ENCODE measurements around the gene IL22. TPM values are rescaled to one million over a fixed set of nuclear protein-coding genes. Genes with fewer than 3 reads are reported as not detected.

IL22 gene
- total RNA-seq, 1 donor from 2014 or later = not detected

GRCh38 chr12:68207276-68207675 is 46.1 kb downstream of the IL22 start:
- H3K9me3 Mint-ChIP-seq (ENCODE audit: unreplicated experiment) = peaks cover 4% of the 10 kb centered on the region
- DNase-seq (ENCODE audit: low read depth) (no peak), FAIRE-seq (no peak)
- TF ChIP-seq EZH2 (IDR thresholded peaks at IDR 0.05; ENCODE audit: insufficient read depth, low read length) = no peak
- TF ChIP-seq, protein P1, sequence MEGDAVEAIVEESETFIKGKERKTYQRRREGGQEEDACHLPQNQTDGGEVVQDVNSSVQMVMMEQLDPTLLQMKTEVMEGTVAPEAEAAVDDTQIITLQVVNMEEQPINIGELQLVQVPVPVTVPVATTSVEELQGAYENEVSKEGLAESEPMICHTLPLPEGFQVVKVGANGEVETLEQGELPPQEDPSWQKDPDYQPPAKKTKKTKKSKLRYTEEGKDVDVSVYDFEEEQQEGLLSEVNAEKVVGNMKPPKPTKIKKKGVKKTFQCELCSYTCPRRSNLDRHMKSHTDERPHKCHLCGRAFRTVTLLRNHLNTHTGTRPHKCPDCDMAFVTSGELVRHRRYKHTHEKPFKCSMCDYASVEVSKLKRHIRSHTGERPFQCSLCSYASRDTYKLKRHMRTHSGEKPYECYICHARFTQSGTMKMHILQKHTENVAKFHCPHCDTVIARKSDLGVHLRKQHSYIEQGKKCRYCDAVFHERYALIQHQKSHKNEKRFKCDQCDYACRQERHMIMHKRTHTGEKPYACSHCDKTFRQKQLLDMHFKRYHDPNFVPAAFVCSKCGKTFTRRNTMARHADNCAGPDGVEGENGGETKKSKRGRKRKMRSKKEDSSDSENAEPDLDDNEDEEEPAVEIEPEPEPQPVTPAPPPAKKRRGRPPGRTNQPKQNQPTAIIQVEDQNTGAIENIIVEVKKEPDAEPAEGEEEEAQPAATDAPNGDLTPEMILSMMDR (IDR thresholded peaks at IDR 0.05; ENCODE audit: insufficient read depth, low read depth, low read length) = no peak
- H3K4me3 Mint-ChIP-seq (ENCODE audit: unreplicated experiment) = no peak overlapping the region
- no peak overlapping the region for H3K27ac Mint-ChIP-seq (ENCODE audit: unreplicated experiment)
- H3K9ac ChIP-seq (ENCODE audit: low read length) = no peak overlapping the region
- no peaks in the 10 kb centered on the region for H3K9me3 ChIP-seq (ENCODE audit: insufficient read depth, low read depth, low read length)
- no peak overlapping the region for H2AFZ ChIP-seq (ENCODE audit: low read depth, low read length)
- H4K20me1 ChIP-seq (ENCODE audit: insufficient read depth, low read length) = no peaks in the 10 kb centered on the region
- H3K36me3 Mint-ChIP-seq (ENCODE audit: low read depth, unreplicated experiment) = no peaks in the 10 kb centered on the region
- H3K4me1 ChIP-seq (ENCODE audit: insufficient read depth, low read length) = no peaks in the 10 kb centered on the region
- H3K36me3 ChIP-seq (ENCODE audit: insufficient read depth, low read length) = no peaks in the 10 kb centered on the region
- H3K4me2 ChIP-seq (ENCODE audit: low read length) = no peak overlapping the region
- no peak overlapping the region for H3K27ac ChIP-seq (ENCODE audit: low read depth, low read length)
- H3K27me3 ChIP-seq (ENCODE audit: insufficient read depth, low read length) = peaks cover 44% of the 10 kb centered on the region
- no peaks in the 10 kb centered on the region for H3K4me1 Mint-ChIP-seq (ENCODE audit: low read depth, unreplicated experiment)
- no peak overlapping the region for H3K4me3 ChIP-seq (ENCODE audit: insufficient read depth, low read depth, low read length)
- peaks cover 19% of the 10 kb centered on the region for H3K27me3 Mint-ChIP-seq (ENCODE audit: low read depth, unreplicated experiment)
- H3K79me2 ChIP-seq (ENCODE audit: insufficient read depth, low read length) = no peaks in the 10 kb centered on the region

DNA sequence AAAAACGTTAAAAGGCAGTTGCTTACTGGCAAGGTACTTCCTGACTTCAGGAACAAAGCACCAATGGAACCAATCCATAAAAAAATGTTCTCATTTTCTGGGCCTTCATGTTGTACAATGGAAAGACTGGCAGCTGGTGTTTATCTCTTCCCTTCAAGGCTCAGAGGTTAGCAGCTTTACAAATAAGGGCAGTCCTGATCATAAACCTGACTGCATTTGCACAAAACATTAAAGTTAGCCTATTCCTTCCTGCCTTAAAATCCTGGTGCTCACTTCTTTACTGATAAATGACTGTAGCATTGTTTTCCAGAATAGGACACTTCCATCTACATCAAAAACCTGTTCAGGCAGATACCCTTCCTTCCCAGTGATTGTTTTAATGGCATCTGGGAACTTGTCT is 47.0 kb downstream of the IL22 start:
- H3K4me3 ChIP-seq (ENCODE audit: insufficient read depth, low read depth, low read length) = no peak overlapping the region
- no peaks in the 10 kb centered on the region for H3K36me3 Mint-ChIP-seq (ENCODE audit: low read depth, unreplicated experiment)
- H3K79me2 ChIP-seq (ENCODE audit: insufficient read depth, low read length) = no peaks in the 10 kb centered on the region
- H3K9ac ChIP-seq (ENCODE audit: low read length) = no peak overlapping the region
- H4K20me1 ChIP-seq (ENCODE audit: insufficient read depth, low read length) = no peaks in the 10 kb centered on the region
- peaks cover 19% of the 10 kb centered on the region for H3K27me3 Mint-ChIP-seq (ENCODE audit: low read depth, unreplicated experiment)
- no peak overlapping the region for H3K4me3 Mint-ChIP-seq (ENCODE audit: unreplicated experiment)
- H3K4me1 Mint-ChIP-seq (ENCODE audit: low read depth, unreplicated experiment) = no peaks in the 10 kb centered on the region
- no peaks in the 10 kb centered on the region for H3K4me1 ChIP-seq (ENCODE audit: insufficient read depth, low read length)
- FAIRE-seq (no peak), DNase-seq (ENCODE audit: low read depth) (no peak)
- no peaks in the 10 kb centered on the region for H3K36me3 ChIP-seq (ENCODE audit: insufficient read depth, low read length)
- H3K27me3 ChIP-seq (ENCODE audit: insufficient read depth, low read length) = peaks cover 45% of the 10 kb centered on the region
- no peaks in the 10 kb centered on the region for H3K9me3 ChIP-seq (ENCODE audit: insufficient read depth, low read depth, low read length)
- no peak overlapping the region for H3K27ac Mint-ChIP-seq (ENCODE audit: unreplicated experiment)
- H3K9me3 Mint-ChIP-seq (ENCODE audit: unreplicated experiment) = no peaks in the 10 kb centered on the region
- H2AFZ ChIP-seq (ENCODE audit: low read depth, low read length) = no peak overlapping the region
- H3K4me2 ChIP-seq (ENCODE audit: low read length) = no peak overlapping the region
- no peak overlapping the region for H3K27ac ChIP-seq (ENCODE audit: low read depth, low read length)
- TF ChIP-seq, protein P1 (IDR thresholded peaks at IDR 0.05; ENCODE audit: insufficient read depth, low read depth, low read length) = no peak

DNA sequence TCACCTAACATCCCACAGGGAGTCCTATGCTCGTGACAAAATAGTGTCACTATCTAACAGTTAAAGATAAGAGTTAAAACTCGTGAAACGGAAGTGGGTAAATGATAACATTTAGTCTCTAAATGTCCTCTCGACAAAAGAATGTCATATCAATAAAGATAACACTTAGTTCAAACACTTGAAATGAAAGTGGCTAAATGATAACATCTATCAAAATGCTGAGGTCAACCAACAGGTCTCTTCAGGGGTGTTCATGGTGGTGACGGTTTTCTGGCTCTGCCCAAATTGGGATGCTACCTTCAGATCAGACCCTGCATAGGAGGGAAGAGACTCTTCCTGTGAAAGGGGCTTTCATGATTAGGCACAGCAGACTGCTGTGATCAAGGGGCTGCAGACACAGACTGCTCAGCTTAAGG is 49.9 kb downstream of the IL22 start:
- Mint-ChIP-seq H3K4me3 (ENCODE audit: unreplicated experiment) (no peak overlapping the region), H3K4me1 (ENCODE audit: low read depth, unreplicated experiment) (peaks cover 11% of the 10 kb centered on the region), H3K27me3 (ENCODE audit: low read depth, unreplicated experiment) (peaks cover 25% of the 10 kb centered on the region), H3K36me3 (ENCODE audit: low read depth, unreplicated experiment) (no peaks in the 10 kb centered on the region), H3K27ac (ENCODE audit: unreplicated experiment) (no peak overlapping the region), H3K9me3 (ENCODE audit: unreplicated experiment) (peaks cover 1% of the 10 kb centered on the region)
- H2AFZ ChIP-seq (ENCODE audit: low read depth, low read length) = no peak overlapping the region
- no peaks in the 10 kb centered on the region for H3K79me2 ChIP-seq (ENCODE audit: insufficient read depth, low read length)
- no peaks in the 10 kb centered on the region for H3K9me3 ChIP-seq (ENCODE audit: insufficient read depth, low read depth, low read length)
- H3K4me1 ChIP-seq (ENCODE audit: insufficient read depth, low read length) = peaks cover 8% of the 10 kb centered on the region
- H3K27me3 ChIP-seq (ENCODE audit: insufficient read depth, low read length) = peaks cover 55% of the 10 kb centered on the region
- no peak for DNase-seq (ENCODE audit: low read depth)
- H3K4me2 ChIP-seq (ENCODE audit: low read length) = no peak overlapping the region
- H4K20me1 ChIP-seq (ENCODE audit: insufficient read depth, low read length) = no peaks in the 10 kb centered on the region
- no peak overlapping the region for H3K4me3 ChIP-seq (ENCODE audit: insufficient read depth, low read depth, low read length)
- FAIRE-seq = no peak
- H3K9ac ChIP-seq (ENCODE audit: low read length) = no peak overlapping the region
- no peak overlapping the region for H3K27ac ChIP-seq (ENCODE audit: low read depth, low read length)
- no peaks in the 10 kb centered on the region for H3K36me3 ChIP-seq (ENCODE audit: insufficient read depth, low read length)
- TF ChIP-seq, protein P1 (IDR thresholded peaks at IDR 0.05; ENCODE audit: insufficient read depth, low read depth, low read length) = no peak
- TF ChIP-seq EZH2 (IDR thresholded peaks at IDR 0.05; ENCODE audit: insufficient read depth, low read length) = no peak
